Kasumi-1 (cell line): ENCODE measurements around the gene NDUFA12.

Experiments used
- DNase-seq, 2 experiments: peaks; one replicate each; lab custom pipeline; 2025; lab: John Stamatoyannopoulos, UW

Gene NDUFA12

GRCh38 chr12:94940771-94941170 lies 62.7 kb downstream of the NDUFA12 start:
- no peak for DNase-seq

DNA sequence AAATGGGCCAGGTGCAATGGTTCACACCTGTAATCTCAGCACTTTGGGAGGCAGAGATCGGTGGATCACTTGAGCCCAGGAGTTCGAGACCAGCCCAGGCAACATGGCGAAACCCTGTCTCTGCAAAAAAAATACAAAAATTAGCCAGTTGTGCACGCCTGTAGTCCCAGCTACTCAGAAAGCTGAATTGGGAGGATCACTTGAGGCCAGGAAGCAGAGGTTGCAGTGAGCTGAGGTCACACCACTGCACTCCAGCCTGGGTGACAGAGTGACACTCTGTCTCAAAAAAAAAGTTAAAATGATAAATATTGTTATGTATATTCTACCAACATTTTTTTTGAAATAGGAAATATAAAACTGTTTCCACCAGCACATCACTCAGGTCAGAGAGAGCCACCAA lies 64.9 kb downstream of the NDUFA12 start:
- DNase-seq = peak; percentile 9 to 15

GRCh38 chr12:94930772-94931171 lies 72.7 kb downstream of the NDUFA12 start:
- DNase-seq = no peak

GRCh38 chr12:94930216-94930654 lies 73.3 kb downstream of the NDUFA12 start:
- DNase-seq = no peak

- no peak for DNase-seq
These were observed 73.7 kb downstream of the NDUFA12 start for GRCh38 chr12:94929780-94930179.

DNA sequence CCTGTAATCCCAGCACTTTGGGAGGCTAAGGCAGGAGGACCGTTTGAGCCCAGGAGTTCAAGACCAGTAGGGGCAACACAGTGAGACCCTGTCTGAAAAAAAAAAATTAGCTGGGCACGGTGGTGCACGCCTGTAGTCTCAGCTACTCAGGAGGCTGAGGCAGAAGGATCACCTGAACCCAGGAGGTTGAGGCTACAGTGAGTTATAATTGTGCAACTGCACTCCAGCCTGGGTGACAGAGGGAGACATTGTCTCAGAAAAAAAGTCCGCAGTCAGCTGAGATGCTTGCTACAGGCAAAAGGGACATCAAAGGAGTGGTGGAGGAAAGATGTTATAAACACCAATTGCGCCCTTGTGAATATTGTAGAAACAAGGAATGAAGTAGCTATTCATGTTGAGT lies 77.8 kb downstream of the NDUFA12 start:
- DNase-seq = no peak

DNA sequence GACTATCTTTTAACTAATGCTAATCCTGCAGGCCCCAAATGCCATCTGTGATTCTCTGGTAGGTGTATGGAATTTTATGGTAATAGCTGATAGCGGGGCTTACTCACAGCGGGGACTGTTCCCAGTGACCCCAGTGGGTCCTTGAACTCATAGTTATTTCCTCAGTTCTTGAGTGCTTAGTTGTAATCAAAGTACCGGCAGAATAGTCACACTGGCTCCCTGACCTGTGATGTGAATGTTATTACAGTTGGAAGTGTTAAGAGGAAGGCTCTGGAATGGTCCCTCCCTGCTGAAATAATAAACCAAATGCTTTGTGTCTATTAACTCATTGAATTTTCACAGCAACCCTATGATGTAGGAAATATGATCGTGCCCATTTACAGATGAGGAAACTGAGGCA lies 78.3 kb downstream of the NDUFA12 start:
- DNase-seq = no peak

DNA sequence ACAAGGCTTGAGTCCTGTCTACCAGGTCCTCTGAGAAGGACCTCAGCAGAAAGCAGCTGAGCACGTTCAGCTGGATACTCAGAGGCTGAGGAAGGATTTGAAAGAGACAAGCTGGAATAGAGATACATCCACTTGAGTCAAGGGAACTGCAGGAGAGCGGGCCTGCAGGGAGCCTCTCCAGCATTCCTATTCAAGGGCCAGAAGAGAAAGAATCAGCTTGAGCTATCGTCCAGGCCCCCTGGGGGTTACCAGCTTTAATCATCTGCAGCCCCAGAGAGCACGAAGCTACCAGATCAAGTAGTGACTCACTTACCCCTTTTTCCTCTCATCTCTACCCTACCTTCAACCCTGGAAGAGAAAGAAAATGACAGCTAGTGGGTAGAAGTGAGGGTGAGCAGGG lies 80.9 kb downstream of the NDUFA12 start:
- DNase-seq = no peak
